COLO829 (cell line): ENCODE data around the gene SRP9.
A peak's percentile ranks its signal among the peaks of the same experiment; 100 is the strongest.
"Not testable (repeated sequence)": the region's sequence is repeated elsewhere in the genome, so short reads cannot be mapped to it uniquely, and the experiment has no call there.

Experiments used
- DNase-seq: peaks from one replicate; pipeline ENCODE4 v3.0.0; 2012; ENCODE audit warnings: low spot score

The SRP9 gene

GRCh38 chr1:225755671-225756319 lies 21.8 kb upstream of the SRP9 start:
- DNase-seq: no peak

GRCh38 chr1:225757927-225758656 lies 19.5 kb upstream of the SRP9 start:
- no peak for DNase-seq

DNA sequence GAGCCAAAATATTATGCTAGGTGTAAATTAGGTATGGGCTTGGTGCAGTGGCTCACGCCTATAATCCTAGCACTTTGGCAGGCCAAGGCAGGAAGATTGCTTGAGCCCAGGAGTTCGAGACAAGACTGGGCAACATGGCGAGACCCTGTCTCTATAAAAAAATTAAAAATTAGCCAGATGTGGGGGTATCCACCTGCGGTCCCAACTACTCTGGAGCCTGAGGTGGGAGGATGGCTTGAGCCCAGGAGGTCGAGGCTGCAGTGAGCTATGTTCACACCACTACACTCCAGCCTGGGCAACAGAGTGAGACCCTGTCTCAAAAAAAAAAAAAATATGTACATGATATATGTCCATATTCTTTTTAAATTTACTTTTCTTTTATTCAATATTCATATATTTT lies 17.7 kb upstream of the SRP9 start:
- DNase-seq: not testable (repeated sequence)

DNA sequence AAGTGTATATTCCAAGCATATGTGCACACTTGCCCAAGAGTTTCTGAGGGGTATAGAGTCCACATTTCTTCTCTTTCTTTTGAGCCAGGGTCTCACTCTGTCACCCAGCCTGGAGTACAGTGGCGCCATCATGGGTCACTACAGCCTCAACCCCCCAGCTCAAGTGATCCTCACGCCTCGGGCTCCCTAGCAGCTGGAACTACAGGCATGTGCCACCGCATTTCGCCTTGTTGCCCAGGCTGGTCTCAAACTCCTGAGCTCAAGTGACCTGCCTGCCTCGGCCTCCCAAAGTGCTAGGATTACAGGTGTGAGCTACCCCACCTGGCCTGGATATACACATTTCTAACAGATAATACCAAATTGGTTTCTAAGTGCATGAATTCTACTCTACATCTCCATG lies 17.1 kb upstream of the SRP9 start:
- no peak for DNase-seq

- DNase-seq: not testable (repeated sequence)
These were observed 16.2 kb upstream of the SRP9 start for GRCh38 chr1:225761395-225761794.

GRCh38 chr1:225762002-225762441 lies 15.6 kb upstream of the SRP9 start:
- no peak for DNase-seq

- no peak for DNase-seq
These were observed 15.2 kb upstream of the SRP9 start for GRCh38 chr1:225762444-225762843.

- no peak for DNase-seq
These were observed 13.7 kb upstream of the SRP9 start for GRCh38 chr1:225763716-225764548.

GRCh38 chr1:225765982-225766674 lies 11.5 kb upstream of the SRP9 start:
- DNase-seq: no peak

- peak; percentile 81 for DNase-seq
These were observed 10.5 kb upstream of the SRP9 start for GRCh38 chr1:225766967-225767633.

DNA sequence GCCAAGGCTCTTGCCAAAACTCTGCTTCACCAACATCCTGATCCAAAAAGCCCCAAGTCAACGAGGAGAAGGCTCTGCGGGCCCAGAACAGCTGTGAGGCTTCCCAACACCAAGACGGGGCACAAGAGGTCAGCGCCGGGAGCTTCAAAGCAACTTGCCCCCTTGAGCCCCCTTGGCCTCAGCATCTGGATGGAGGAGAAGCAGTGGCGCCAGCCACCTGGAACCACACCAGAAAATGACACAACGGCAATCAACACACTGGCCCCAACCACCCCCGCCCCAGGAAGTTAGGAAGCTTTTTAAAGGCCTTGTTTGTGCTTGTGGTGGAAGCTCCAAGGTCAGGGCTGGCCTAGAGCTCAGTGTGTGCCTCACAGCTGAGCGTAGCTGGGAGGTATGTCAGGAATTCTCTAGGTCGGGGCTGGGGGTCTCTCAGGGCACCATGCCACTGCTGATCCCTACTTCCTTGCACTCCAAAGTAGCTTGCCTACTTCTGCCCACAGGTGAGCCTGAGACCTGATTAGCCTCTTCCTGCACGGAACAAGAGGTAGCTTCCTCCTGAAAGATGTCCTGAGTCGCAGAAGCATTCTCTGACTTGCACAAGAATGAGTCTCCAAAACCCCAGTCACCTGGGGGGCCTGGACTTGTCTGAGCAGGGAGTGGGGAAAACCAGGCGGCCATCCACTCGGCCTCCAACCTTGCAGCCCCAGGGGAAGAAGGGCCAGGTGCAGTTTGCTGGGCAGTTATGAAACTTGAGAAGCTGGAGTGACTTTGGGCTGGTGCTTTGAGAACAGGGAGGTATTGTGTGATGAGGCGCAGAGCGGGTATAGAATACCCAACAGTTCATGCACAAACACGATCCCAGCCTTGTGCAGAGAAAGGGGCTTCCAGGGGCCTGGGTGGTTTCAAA lies 9.7 kb upstream of the SRP9 start:
- DNase-seq: no peak

- no peak for DNase-seq
These were observed 8.8 kb upstream of the SRP9 start for GRCh38 chr1:225768662-225769426.

DNA sequence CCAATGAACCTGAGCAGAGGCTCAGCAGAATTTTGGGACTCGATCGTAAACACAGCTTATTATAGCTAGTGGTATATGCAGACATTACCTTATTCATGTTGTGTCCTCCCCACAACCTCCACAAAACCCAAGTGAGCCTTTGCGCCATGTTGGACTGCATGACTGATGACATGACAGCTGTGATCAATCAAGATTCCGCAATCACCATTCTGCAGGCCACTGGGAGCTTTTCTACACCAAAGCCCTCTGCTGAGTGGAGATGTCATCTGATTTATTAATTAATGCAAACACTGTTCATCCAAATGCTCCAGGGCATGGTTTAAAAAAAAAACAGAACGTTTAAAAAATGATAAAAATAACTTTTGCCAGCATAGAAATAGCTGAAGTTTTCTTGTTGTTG lies 7.9 kb upstream of the SRP9 start:
- DNase-seq: no peak

- peak; percentile 98 for DNase-seq
These were observed 6.9 kb upstream of the SRP9 start for GRCh38 chr1:225770561-225771248.

- DNase-seq: no peak
These were observed 5.8 kb upstream of the SRP9 start for GRCh38 chr1:225771661-225772322.

DNA sequence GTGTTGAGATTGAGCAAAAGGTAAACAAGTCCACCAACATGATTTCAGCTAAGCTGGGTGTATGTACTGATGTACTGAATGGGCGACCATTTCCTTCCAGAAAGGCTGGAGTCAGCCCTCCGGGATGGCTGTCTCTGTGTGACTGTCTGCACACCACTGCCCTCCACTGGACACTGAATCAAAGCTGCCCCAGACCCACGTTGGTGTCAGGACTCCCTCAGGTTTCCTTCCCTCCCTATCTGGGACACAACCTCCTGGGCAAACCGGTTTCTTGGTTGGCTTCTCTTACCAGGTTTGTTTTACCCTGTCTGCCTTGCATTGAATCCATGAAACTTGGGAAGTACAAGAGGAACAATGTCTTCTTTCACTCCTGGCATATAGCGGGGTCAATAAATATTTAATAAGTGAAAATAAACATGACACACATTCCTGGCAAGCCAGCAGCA lies 5.3 kb upstream of the SRP9 start:
- peak; percentile 88 for DNase-seq

DNA sequence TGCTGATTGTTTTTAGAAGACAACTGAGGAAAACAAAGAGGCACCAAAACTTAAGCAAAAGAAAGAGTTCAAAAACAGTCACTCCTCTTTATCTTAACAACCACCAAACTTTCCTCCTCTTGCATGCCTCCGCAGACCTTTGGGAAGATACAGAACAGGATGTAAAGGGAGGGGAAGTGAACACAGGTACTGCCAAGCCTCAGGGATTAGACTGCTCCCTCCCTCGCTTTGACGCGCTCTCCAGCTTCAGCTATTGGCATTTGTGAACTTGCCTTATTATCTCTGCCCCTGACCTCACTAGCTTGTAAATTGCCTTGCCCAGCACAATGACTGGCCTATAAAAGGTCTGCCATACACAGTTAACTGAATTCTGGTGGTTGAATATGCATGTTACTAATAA lies 4.8 kb upstream of the SRP9 start:
- no peak for DNase-seq

GRCh38 chr1:225774281-225775147 lies 3.1 kb upstream of the SRP9 start:
- DNase-seq: no peak
